Measurements from ENCODE around the gene IL1R2. TPM values are rescaled to one million over a fixed set of nuclear protein-coding genes. Genes with fewer than 3 reads are reported as not detected.

IL1R2 gene
- total and polyA plus RNA-seq, 9 of the 15 experiments (the other 6 are each of a cell fraction or from before 2014, with no cell fraction given) = 0.13 TPM; not detected in 8

- peak; percentile 99 for TF ChIP-seq TCF3 (CRISPR knock-in tag; IDR thresholded peaks at IDR 0.05)
- TF ChIP-seq ZBTB2 (IDR thresholded peaks at IDR 0.05) = peak; percentile 77
- TF ChIP-seq ARID1B (IDR thresholded peaks at IDR 0.05) = peak; percentile 100
- 0 out of 2 replicates have a peak, but pooled peaks have one; percentile 14 for TF ChIP-seq ZNF785 (CRISPR knock-in tag; IDR thresholded peaks at IDR 0.05)
- TF ChIP-seq ZBTB11 (CRISPR knock-in tag; IDR thresholded peaks at IDR 0.05) = peak in 1 of 3 experiments; percentile 82; a peak in 2 of 6 replicates
- TF ChIP-seq CXXC5 (CRISPR knock-in tag; IDR thresholded peaks at IDR 0.05) = peak; percentile 94
- peak; percentile 90 for TF ChIP-seq CREM (IDR thresholded peaks at IDR 0.05; ENCODE audit: low read depth)
- TF ChIP-seq THRB (CRISPR knock-in tag; conservative IDR thresholded peaks at IDR 0.05) = peak; percentile 86
- peak; percentile 93 for TF ChIP-seq NCOA1 (IDR thresholded peaks at IDR 0.05; ENCODE audit: low read depth)
- no peak for TF ChIP-seq ATF1 (CRISPR knock-in tag; IDR thresholded peaks at IDR 0.05)
- TF ChIP-seq ATF1 (tag; IDR thresholded peaks at IDR 0.05) = peak; percentile 52; the same call in 1 of the 2 replicates
- 0 out of 2 replicates have a peak, but pooled peaks have one; percentile 37 for TF ChIP-seq ETV5 (CRISPR knock-in tag; IDR thresholded peaks at IDR 0.05; ENCODE audit: low read depth)
- peak; percentile 18 to 99; a peak in 3 of 4 replicates for TF ChIP-seq HDAC1 (IDR thresholded peaks at IDR 0.05)
- peak; percentile 99 to 100 for TF ChIP-seq RCOR1 (IDR thresholded peaks at IDR 0.05; ENCODE audit: borderline replicate concordance in 1 of 2, low read depth in 2 of 2, low read length in 2 of 2)
- peak; percentile 91 for TF ChIP-seq HMG20A (CRISPR knock-in tag; conservative IDR thresholded peaks at IDR 0.05)
- no peak for TF ChIP-seq ZNF77 (CRISPR knock-in tag; IDR thresholded peaks at IDR 0.05)
- TF ChIP-seq ZNF24 (IDR thresholded peaks at IDR 0.05) = peak; percentile 63; the same call in 1 of the 2 replicates
- TF ChIP-seq MXD1 (CRISPR knock-in tag; IDR thresholded peaks at IDR 0.05; ENCODE audit: borderline replicate concordance, poor library complexity, severe bottlenecking) = no peak
- TF ChIP-seq ZNF79 (CRISPR knock-in tag; IDR thresholded peaks at IDR 0.05; ENCODE audit: low read depth) = no peak
- 0 out of 2 replicates have a peak, but pooled peaks have one; percentile 31 for TF ChIP-seq NFXL1 (CRISPR knock-in tag; IDR thresholded peaks at IDR 0.05)
Measured at GRCh38 chr2:102069311-102069974, 77.7 kb downstream of the IL1R2 start (continued).

All from K562 (cell line).